HG03097 (cell line): ENCODE data around the gene KAT8.
"Not testable (repeated sequence)": the region's sequence is repeated elsewhere in the genome, so short reads cannot be mapped to it uniquely, and the experiment has no call there.

Experiments
- ATAC-seq: cut with Tn5 transposase; IDR thresholded peaks from one replicate; pipeline ENCODE4 v1.9.1; 2021; ENCODE audit not compliant: unreplicated experiment, low FRiP score

KAT8 gene

GRCh38 chr16:31083556-31083955 is 33.9 kb upstream of the KAT8 start:
- no peak for ATAC-seq

GRCh38 chr16:31083981-31084380 is 33.5 kb upstream of the KAT8 start:
- ATAC-seq = no peak

DNA sequence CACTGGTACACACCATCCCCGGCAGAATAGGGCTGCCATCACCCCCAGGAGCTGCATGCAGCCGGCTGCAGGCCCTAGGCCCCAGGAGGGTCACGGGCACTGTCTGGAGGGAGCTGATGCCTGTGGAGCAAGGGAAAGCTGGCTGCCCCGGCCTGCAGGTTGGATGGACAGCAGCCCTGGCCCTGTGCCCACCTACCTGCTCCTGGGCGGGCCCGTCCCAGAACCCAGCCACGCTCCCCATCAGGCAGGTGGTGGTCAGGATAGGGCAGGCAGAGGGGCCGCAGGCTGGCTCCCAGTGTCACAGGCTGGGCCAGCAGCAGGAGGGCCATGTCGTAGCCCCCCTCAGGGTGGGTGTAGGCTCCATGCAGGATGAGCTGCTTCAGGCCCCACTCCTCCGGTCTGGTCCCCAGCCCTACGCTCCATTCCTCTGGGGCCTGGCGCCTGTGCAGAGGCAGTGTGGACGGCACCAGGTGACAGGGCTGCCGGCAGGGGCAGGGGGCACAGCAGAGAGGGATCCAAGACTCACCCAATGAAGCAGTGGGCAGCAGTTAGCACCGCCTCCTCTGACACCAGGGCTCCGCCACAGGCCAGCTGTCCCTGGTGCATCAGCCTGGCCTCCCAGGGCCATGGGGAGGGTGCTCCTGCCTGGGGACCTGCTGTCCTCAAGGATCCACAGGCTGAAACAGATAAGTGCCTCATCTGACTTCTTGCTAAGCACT is 32.7 kb upstream of the KAT8 start:
- ATAC-seq = no peak

DNA sequence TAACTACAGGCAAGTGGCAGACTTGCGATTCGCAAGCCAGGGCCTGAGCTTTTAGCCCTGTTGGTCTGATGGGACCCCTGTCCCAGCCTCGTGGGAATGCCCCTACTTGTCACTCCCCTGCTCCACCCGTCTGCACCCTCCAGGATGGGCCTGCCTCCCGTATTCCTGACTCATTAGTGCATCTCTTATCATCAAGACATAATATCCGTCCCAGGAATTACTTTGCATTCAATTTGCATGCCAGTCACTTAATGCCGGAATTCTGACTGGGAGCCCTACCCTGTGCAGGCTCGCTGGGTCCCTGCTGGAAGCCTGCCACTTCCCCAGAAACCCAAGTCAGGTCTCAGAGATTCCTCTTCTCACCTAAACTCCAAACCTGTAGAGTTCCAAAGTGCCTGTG is 32.1 kb upstream of the KAT8 start:
- ATAC-seq = no peak

GRCh38 chr16:31085873-31086628 is 31.4 kb upstream of the KAT8 start:
- no peak for ATAC-seq

DNA sequence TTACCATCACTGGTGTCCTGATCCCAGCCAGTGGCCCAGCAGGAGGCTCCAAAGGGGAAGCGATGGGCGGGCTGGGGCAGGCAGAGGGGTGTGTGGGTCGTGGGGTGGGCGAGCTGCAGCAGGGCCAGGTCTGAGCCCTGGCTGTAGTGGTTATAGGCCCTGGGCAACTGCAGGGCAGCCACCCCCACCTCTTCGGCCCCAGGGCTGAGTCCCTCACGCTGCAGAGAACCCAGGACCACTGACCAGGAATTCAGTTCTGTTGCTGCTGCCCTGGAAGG is 30.9 kb upstream of the KAT8 start:
- no peak for ATAC-seq

DNA sequence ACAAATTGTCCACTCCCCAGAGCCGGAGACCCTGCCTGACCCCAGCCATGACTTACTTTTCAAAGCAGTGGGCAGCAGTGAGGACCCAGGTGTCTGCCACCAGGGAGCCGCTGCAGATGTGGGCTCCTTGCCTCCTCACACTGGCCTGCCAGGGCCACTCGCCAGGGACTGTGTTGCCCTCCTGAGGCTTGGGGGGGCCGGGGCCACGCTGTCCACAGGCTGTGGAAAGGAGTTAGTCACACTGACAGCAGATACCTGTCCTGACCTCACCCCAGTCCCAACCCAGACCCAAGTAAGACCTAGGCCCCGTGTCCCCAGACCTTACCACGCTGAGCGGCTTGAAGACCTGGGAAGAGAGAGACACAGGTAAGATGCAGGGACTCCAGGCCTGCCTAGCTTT is 30.0 kb upstream of the KAT8 start:
- no peak for ATAC-seq

- ATAC-seq = no peak
These were observed 29.5 kb upstream of the KAT8 start for GRCh38 chr16:31087971-31088370.

- no peak for ATAC-seq
These were observed 28.8 kb upstream of the KAT8 start, which contains the start of gene PRSS53 for GRCh38 chr16:31088459-31089183. Gene PRSS53, minus strand, starts transcription at chr16:31088943. Its CDS starts 134 bp downstream, at chr16:31088809.

DNA sequence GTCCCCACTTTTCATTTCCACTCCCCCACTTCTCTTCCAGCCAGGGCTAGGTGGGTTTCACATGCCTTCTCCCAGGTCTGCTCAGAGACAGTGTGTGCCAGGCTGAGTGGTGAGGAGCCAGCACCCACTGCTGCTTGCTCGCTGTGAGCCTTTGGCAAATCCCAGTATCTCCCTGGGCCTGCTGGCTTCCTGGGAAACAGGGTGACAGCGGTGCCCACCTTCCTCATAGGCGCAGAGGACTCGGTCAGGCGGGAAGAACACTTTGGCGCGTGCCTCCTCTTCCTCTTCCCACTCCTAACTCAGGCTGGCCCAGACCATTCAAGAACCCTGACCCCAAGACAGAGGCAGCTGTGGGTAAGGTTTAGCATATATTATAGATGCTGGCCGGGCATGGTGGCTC is 28.3 kb upstream of the KAT8 start:
- no peak for ATAC-seq

- ATAC-seq = no peak
These were observed 26.9 kb upstream of the KAT8 start for GRCh38 chr16:31090540-31090939.

GRCh38 chr16:31092330-31092729 is 25.1 kb upstream of the KAT8 start:
- ATAC-seq = no peak

- ATAC-seq = no peak
These were observed 24.2 kb upstream of the KAT8 start for GRCh38 chr16:31093132-31093703.

DNA sequence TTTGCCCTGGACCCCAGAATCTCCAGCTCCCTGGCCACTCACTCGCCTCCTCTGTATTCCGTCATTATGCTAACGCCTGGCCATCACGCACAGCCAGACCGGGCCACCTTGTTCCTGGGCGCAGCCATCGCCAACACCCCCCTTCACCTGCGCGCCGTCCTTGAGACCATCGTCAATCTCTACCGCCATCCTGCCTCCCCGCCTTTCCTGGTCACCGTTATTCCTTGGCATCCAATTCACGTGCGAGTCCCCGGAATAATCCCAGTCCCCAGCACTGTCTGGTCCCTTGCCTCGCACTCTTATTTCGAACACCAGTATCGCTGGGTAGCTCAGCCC is 23.4 kb upstream of the KAT8 start:
- peak; percentile 3 for ATAC-seq

DNA sequence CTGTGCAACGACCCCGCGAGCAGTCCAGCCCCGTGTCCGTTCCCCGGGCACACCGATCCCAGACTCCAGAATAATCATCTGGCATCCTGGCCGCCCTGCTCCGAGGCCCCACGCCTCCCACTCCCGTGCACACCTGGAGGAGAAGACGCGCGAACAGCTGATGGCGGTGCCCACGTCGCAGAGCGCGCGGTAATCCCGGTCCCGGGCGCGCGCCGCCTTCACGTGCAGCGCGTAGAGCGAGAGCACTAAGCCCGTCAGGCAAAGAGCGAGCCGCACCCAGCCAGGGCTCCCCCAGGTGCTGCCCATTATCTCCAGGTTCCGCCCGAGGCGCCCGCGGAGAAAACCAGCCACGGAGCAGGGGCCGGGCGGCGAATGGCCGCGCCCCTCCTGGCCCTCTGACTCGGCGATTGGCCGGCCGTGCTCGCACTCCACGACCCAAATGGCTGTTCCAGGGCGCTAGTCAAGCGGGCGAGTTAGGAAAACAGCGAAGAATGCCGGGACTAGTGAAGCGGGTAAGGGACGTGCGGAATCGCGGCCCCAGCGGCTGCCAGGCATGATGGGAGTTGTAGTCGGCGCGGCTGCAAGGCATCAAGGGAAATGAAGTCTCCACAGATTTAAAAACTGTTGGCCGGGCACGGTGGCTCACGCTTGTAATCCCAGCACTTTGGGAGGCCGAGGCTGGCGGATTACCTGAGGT is 22.9 kb upstream of the KAT8 start, which contains the start of gene VKORC1:
Gene VKORC1 (minus strand): TSS at position 374 of the 697 bp plus-strand sequence. CDS start 68 bp downstream, at position 306.
- ATAC-seq = peak; percentile 86

DNA sequence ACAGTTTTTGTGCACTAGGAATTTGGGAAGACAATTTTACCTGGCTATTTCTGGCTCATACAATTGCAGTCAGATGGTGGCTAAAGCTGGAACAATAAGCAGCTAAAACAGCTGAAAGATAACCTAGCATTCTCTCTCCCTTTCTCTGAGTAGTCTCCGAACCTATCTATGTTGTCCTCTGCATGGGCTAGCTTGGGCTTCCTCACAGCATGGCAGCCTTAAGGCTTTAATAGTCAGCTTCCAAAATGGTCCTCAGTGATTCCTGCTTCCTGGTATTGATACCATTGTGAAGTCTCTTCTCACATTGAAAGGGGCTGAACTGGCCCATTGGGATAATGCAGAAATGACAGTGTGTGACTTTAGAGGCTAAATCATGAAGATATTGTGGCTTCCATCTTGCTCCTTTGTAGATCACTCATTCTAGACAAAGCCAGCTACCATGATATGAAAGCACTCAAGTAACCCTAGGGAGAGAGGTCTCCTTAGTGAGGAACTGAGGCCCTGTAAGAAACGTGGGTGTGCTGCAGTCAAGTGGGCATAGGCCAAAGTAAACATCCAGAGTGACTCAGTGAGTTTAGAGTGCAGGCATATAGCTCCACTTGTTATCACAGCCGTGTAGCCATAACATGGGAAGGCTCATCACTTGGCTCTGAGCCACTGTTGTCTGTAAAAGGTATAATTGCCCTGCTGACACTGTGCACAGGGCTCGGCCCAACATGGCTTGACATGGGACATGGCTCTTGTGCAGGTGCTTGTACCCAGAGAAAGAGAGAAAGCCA is 17.4 kb upstream of the KAT8 start:
- no peak for ATAC-seq

DNA sequence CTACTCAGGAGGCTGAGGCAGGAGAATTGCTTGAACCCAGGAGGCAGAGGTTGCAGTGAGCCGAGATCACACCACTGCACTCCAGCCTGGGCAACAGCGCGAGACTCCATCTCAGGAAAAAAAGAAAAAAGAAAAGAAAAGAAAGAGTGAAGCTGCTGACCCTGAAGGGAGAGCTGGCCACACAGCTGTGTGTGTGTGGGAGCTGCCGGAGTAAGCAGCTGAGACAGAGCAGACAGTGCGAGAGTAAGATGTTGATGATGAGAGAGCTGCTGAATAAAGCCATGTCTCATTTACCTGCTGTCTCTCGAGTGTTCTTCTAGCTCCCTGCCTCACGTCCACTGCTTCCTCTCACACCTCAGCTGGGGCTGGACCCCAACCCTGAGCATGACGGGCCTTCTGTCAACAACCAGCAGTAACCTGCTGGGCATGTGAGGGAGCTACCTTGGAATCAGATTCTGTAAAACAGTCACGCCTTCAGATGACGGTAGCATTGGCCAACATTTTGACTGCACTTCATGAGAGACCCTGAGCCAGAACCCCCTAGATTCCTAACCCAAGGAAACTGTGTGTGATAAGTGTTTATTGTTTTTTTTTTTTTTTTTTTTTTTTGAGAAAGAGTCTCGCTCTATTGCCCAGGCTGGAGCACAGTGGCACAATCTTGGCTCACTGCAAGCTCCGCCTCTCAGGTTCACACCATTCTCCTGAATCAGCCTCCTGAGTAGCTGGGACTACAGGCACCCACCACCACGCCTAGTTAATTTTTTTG is 16.4 kb upstream of the KAT8 start:
- not testable (repeated sequence) for ATAC-seq

DNA sequence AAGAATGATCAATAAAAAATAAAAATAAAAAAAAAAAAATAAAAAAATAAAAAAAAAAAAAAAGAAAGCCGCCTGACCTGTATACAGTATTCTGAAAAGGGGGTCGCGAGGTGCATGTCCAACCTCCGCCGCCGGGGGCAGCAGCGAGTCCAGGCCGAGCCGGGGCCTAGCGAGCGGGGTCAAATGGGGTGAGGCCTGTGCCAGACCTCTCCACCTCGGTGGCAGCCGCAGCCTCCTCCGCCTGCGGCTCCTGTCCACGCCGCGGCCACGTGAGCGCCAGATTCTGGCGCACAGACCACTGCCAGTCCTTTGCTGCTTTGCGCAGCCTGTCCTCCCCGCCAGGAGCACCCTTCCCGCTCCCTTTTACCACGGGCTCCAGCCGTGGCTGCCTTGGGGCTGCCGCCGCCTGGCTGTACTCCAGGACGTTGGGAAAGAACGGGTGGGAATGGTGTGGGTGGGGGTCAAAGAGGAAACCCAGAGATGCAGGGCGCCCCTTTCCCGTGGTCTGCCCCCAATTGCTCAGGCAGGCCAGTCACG is 11.7 kb upstream of the KAT8 start:
- no peak for ATAC-seq
